Measurements from ENCODE around the gene PPP2R5C. TPM values are rescaled to one million over a fixed set of nuclear protein-coding genes. Genes with fewer than 3 reads are reported as not detected.
A peak's percentile ranks its signal among the peaks of the same experiment; 100 is the strongest.
"Not testable (repeated sequence)": the region's sequence is repeated elsewhere in the genome, so short reads cannot be mapped to it uniquely, and the experiment has no call there.

The PPP2R5C gene
- total RNA-seq, 1 donor from 2014 or later: 125 TPM

- no peaks in the 10 kb centered on the region for H3K27me3 Mint-ChIP-seq (ENCODE audit: low read depth)
- no peaks in the 10 kb centered on the region for H3K36me3 Mint-ChIP-seq
- no peaks in the 10 kb centered on the region for H3K9me3 Mint-ChIP-seq
- DNase-seq (ENCODE audit: low spot score in 2 of 2, unreplicated experiment in 2 of 2): no peak
- peaks cover 7% of the 10 kb centered on the region for H3K4me1 Mint-ChIP-seq
- TF ChIP-seq CTCF (IDR thresholded peaks at IDR 0.05; ENCODE audit: unreplicated experiment): no peak
- H3K27ac Mint-ChIP-seq: no peak overlapping the region
- no peak overlapping the region for H3K4me3 Mint-ChIP-seq
These were observed 34.5 kb downstream of the PPP2R5C start for GRCh38 chr14:101796016-101796415.

GRCh38 chr14:101796479-101796878 lies 35.0 kb downstream of the PPP2R5C start:
- no peak for DNase-seq (ENCODE audit: low spot score in 2 of 2, unreplicated experiment in 2 of 2)
- no peak for TF ChIP-seq CTCF (IDR thresholded peaks at IDR 0.05; ENCODE audit: unreplicated experiment)
- Mint-ChIP-seq H3K9me3 (no peaks in the 10 kb centered on the region), H3K4me3 (no peak overlapping the region), H3K36me3 (no peaks in the 10 kb centered on the region), H3K4me1 (peaks cover 7% of the 10 kb centered on the region), H3K27me3 (ENCODE audit: low read depth) (no peaks in the 10 kb centered on the region), H3K27ac (no peak overlapping the region)

- H3K27me3 Mint-ChIP-seq (ENCODE audit: low read depth): no peaks in the 10 kb centered on the region
- no peak for DNase-seq (ENCODE audit: low spot score in 2 of 2, unreplicated experiment in 2 of 2)
- H3K4me3 Mint-ChIP-seq: no peak overlapping the region
- no peaks in the 10 kb centered on the region for H3K4me1 Mint-ChIP-seq
- no peaks in the 10 kb centered on the region for H3K9me3 Mint-ChIP-seq
- no peaks in the 10 kb centered on the region for H3K36me3 Mint-ChIP-seq
- no peak for TF ChIP-seq CTCF (IDR thresholded peaks at IDR 0.05; ENCODE audit: unreplicated experiment)
- no peak overlapping the region for H3K27ac Mint-ChIP-seq
These were observed 36.3 kb downstream of the PPP2R5C start for GRCh38 chr14:101797856-101798255.

- DNase-seq (ENCODE audit: low spot score in 2 of 2, unreplicated experiment in 2 of 2); H3K36me3 Mint-ChIP-seq: not testable (repeated sequence)
- peaks cover 15% of the 10 kb centered on the region for H3K4me1 Mint-ChIP-seq
These were observed 42.9 kb downstream of the PPP2R5C start for GRCh38 chr14:101804373-101804772.

GRCh38 chr14:101806252-101806651 lies 44.7 kb downstream of the PPP2R5C start:
- H3K9me3 Mint-ChIP-seq; DNase-seq (ENCODE audit: low spot score in 2 of 2, unreplicated experiment in 2 of 2); H3K4me3 Mint-ChIP-seq; H3K27ac Mint-ChIP-seq; H3K27me3 Mint-ChIP-seq (ENCODE audit: low read depth); H3K36me3 Mint-ChIP-seq: not testable (repeated sequence)
- peaks cover 26% of the 10 kb centered on the region for H3K4me1 Mint-ChIP-seq

More at GRCh38 chr14:101804373-101804772, 42.9 kb downstream of the PPP2R5C start:
- not testable (repeated sequence) for H3K27me3 Mint-ChIP-seq (ENCODE audit: low read depth); H3K27ac Mint-ChIP-seq; H3K4me3 Mint-ChIP-seq; H3K9me3 Mint-ChIP-seq

- DNase-seq (ENCODE audit: low spot score in 2 of 2, unreplicated experiment in 2 of 2): no peak
- Mint-ChIP-seq H3K27ac (peak overlapping the region; percentile 77), H3K4me3 (no peak overlapping the region), H3K4me1 (peaks cover 35% of the 10 kb centered on the region), H3K9me3 (peaks cover 4% of the 10 kb centered on the region), H3K27me3 (ENCODE audit: low read depth) (no peaks in the 10 kb centered on the region), H3K36me3 (no peaks in the 10 kb centered on the region)
- TF ChIP-seq CTCF (IDR thresholded peaks at IDR 0.05; ENCODE audit: unreplicated experiment): no peak
These were observed 46.6 kb downstream of the PPP2R5C start for GRCh38 chr14:101808020-101808641.
